Measurements from ENCODE around the gene HDGFL3.

Gene HDGFL3

DNA sequence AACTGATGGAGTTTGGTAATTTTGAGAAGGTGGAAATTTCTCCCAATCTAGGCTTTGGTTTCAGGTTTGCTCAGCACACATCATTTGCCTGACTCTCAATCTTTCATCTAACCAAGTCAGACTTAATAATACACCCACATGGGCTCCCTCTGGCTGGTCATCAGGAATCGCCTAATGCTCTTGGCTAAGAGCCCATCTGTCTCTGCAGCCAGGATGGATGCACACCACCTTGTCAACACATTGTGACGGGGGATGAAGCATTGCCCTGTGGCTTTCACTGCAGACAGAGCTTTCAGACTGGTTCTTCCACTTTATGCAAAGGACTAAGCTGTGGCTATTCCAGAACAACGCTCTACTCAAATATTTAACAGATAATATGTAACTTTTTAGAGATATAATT lies 3.0 kb upstream of the HDGFL3 start:
- CTCF ChIA-PET = interaction anchor here (0.7 to 1.7 kb wide), 4 partner anchors 18 to 199 kb away, joined by 3 to 4 read pairs (median 4); partner anchors contain the start of gene C15orf40
- Histone ChIP-seq H3K36me3 (ENCODE audit: control insufficient read depth in 2 of 2, insufficient read depth in 1 of 2, low read length in 2 of 2) (no peaks in the 10 kb centered on the region), H3K4me1 (ENCODE audit: control insufficient read depth, insufficient read depth, low read length) (peaks cover 7% of the 10 kb centered on the region), H3K27ac (ENCODE audit: extremely low read depth, low read depth, low read length) (no peak overlapping the region), H3K4me3 (ENCODE audit: low read depth, low read length) (no peak overlapping the region), H3K9me3 (ENCODE audit: control insufficient read depth, insufficient read depth, low read depth, low read length) (no peaks in the 10 kb centered on the region)
- TF ChIP-seq, protein P1, sequence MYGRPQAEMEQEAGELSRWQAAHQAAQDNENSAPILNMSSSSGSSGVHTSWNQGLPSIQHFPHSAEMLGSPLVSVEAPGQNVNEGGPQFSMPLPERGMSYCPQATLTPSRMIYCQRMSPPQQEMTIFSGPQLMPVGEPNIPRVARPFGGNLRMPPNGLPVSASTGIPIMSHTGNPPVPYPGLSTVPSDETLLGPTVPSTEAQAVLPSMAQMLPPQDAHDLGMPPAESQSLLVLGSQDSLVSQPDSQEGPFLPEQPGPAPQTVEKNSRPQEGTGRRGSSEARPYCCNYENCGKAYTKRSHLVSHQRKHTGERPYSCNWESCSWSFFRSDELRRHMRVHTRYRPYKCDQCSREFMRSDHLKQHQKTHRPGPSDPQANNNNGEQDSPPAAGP (tag by site-specific recombination; IDR thresholded peaks at IDR 0.05) = no peak
- TF ChIP-seq, protein P2, sequence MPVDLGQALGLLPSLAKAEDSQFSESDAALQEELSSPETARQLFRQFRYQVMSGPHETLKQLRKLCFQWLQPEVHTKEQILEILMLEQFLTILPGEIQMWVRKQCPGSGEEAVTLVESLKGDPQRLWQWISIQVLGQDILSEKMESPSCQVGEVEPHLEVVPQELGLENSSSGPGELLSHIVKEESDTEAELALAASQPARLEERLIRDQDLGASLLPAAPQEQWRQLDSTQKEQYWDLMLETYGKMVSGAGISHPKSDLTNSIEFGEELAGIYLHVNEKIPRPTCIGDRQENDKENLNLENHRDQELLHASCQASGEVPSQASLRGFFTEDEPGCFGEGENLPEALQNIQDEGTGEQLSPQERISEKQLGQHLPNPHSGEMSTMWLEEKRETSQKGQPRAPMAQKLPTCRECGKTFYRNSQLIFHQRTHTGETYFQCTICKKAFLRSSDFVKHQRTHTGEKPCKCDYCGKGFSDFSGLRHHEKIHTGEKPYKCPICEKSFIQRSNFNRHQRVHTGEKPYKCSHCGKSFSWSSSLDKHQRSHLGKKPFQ (tag by site-specific recombination; IDR thresholded peaks at IDR 0.05) = no peak; the same call in 1 of the 2 replicates
- TF ChIP-seq ZNF501 (tag by site-specific recombination; IDR thresholded peaks at IDR 0.05) (no peak), ZFHX2 (tag by site-specific recombination; conservative IDR thresholded peaks at IDR 0.05) (peak; percentile 62), ZBTB17 (tag by site-specific recombination; IDR thresholded peaks at IDR 0.05) (peak; percentile 47; the same call in 1 of the 2 replicates), EGR2 (tag by site-specific recombination; IDR thresholded peaks at IDR 0.05; ENCODE audit: low read depth) (peak; percentile 43; the same call in 1 of the 2 replicates), SP7 (tag by site-specific recombination; IDR thresholded peaks at IDR 0.05) (peak; percentile 34)
- POLR2A ChIA-PET = no interaction called here

DNA sequence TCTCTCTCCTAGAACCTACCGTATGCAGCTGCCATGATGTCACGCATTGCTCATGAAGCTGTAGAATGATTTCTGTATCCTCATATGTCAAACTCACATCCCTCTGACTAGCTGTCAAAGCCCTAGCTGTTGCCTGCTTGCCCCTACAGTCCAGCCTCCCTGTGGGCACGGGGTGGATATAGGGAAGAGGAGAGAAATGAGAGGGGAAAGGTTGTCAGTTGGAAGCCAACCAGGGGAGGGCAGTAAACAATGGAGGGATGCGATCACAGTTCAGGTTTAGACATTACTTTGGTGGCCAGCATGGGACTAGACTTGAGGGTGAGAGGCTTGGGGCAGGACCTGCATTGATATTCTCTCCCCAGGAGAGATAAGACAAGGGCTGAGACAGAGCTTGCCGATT lies 1.7 kb upstream of the HDGFL3 start:
- POLR2A ChIA-PET = interaction anchor here (0.7 kb wide), 2 partner anchors 35 to 265 kb away, joined by 4 to 12 read pairs; no protein-coding TSS in a partner anchor
- H3K4me3 ChIP-seq (ENCODE audit: low read depth, low read length) = no peak overlapping the region
- H3K9me3 ChIP-seq (ENCODE audit: control insufficient read depth, insufficient read depth, low read depth, low read length) = no peaks in the 10 kb centered on the region
- no peak overlapping the region for H3K27ac ChIP-seq (ENCODE audit: extremely low read depth, low read depth, low read length)
- peaks cover 16% of the 10 kb centered on the region for H3K4me1 ChIP-seq (ENCODE audit: control insufficient read depth, insufficient read depth, low read length)
- TF ChIP-seq SP2 (tag by site-specific recombination; IDR thresholded peaks at IDR 0.05) (no peak), ZNF830 (tag by site-specific recombination; IDR thresholded peaks at IDR 0.05; ENCODE audit: low read depth) (no peak), SCRT2 (tag by site-specific recombination; IDR thresholded peaks at IDR 0.05) (no peak), ZNF654 (tag by site-specific recombination; IDR thresholded peaks at IDR 0.05; ENCODE audit: low read depth) (no peak), ZNF138 (tag by site-specific recombination; IDR thresholded peaks at IDR 0.05; ENCODE audit: borderline replicate concordance) (no peak), CTCF (tag by site-specific recombination; IDR thresholded peaks at IDR 0.05) (0 out of 2 replicates have a peak, but pooled peaks have one; percentile 9)
- TF ChIP-seq, protein P3, sequence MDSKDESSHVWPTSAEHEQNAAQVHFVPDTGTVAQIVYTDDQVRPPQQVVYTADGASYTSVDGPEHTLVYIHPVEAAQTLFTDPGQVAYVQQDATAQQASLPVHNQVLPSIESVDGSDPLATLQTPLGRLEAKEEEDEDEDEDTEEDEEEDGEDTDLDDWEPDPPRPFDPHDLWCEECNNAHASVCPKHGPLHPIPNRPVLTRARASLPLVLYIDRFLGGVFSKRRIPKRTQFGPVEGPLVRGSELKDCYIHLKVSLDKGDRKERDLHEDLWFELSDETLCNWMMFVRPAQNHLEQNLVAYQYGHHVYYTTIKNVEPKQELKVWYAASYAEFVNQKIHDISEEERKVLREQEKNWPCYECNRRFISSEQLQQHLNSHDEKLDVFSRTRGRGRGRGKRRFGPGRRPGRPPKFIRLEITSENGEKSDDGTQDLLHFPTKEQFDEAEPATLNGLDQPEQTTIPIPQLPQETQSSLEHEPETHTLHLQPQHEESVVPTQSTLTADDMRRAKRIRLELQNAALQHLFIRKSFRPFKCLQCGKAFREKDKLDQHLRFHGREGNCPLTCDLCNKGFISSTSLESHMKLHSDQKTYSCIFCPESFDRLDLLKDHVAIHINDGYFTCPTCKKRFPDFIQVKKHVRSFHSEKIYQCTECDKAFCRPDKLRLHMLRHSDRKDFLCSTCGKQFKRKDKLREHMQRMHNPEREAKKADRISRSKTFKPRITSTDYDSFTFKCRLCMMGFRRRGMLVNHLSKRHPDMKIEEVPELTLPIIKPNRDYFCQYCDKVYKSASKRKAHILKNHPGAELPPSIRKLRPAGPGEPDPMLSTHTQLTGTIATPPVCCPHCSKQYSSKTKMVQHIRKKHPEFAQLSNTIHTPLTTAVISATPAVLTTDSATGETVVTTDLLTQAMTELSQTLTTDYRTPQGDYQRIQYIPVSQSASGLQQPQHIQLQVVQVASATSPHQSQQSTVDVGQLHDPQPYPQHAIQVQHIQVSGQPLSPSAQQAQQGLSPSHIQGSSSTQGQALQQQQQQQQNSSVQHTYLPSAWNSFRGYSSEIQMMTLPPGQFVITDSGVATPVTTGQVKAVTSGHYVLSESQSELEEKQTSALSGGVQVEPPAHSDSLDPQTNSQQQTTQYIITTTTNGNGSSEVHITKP (tag by site-specific recombination; IDR thresholded peaks at IDR 0.05) = no peak
- no peaks in the 10 kb centered on the region for H3K36me3 ChIP-seq (ENCODE audit: control insufficient read depth in 2 of 2, insufficient read depth in 1 of 2, low read length in 2 of 2)
- CTCF ChIA-PET = interaction anchor here (1.4 kb wide), 1 partner anchor 198 kb away, joined by 4 read pairs; the partner anchor contains the start of gene C15orf40
